ENCODE data around the gene SLC25A47.

- TF ChIP-seq MAFK (IDR thresholded peaks at IDR 0.05; ENCODE audit: low read length) (no peak), GTF2F1 (IDR thresholded peaks at IDR 0.05; ENCODE audit: low read depth, low read length) (no peak), ZHX1 (conservative IDR thresholded peaks at IDR 0.05; ENCODE audit: low read length) (no peak), MCM3 (IDR thresholded peaks at IDR 0.05) (no peak)
Measured at GRCh38 chr14:100295376-100296105, 27.6 kb upstream of the SLC25A47 start.

Data from K562 (cell line).